ENCODE data around the gene PDE8A.
A peak's percentile ranks its signal among the peaks of the same experiment; 100 is the strongest.

Gene PDE8A

DNA sequence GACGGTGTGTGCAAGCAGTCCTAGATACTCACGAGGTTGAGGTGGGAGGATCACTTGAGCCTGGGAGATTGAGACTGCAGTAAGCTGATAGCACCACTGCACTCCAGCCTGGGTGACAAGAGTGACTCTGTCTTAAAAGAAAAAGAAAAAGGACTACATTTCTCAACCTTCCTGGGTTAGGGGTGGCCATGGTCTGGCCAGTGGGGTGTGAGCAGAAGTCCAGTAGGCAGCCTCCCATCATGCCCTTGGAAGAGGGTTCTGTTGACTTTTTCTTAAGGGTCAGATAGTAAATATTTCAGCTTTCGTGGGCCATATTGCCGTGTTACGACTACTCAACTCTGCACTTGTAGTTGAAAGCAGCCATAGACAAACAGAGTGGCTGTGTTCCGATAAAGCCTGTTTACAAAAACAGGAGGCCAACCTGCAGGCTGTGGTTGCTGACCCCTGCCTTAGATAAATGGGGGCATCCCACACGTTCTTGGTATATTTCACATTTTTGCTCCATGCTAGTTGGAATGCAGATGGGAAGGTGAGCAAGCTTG lies 31.0 kb upstream of the PDE8A start:
- no peak overlapping the region for H3K9ac ChIP-seq (ENCODE audit: low read depth, low read length)
- H3K36me3 ChIP-seq (ENCODE audit: insufficient read depth, low read length): no peaks in the 10 kb centered on the region
- H3K4me1 ChIP-seq (ENCODE audit: insufficient read depth, low read length): no peaks in the 10 kb centered on the region
- H3K9me3 ChIP-seq (ENCODE audit: control insufficient read depth, insufficient read depth, low read length): no peaks in the 10 kb centered on the region

DNA sequence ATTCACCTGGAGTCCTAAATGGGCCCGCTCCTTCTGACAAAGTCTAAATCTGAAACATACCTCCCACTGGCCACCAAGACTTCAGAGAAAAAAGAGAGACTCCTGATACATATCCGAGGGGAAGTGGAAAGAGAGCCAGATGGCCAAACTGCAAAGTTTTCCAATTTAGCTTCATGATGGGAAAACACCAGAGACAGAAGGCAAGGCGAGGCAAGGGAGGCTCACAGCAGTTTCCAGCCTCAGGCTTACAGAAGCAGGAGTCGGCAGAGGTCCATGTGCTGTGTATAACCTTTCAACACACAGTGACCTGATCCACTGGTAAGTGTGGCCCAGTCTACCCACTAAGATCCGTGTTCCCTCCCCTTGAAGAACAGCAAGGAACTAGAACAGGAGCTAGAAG lies 29.9 kb upstream of the PDE8A start:
- H3K4me1 ChIP-seq (ENCODE audit: insufficient read depth, low read length): no peaks in the 10 kb centered on the region
- H3K9ac ChIP-seq (ENCODE audit: low read depth, low read length): no peak overlapping the region
- no peaks in the 10 kb centered on the region for H3K9me3 ChIP-seq (ENCODE audit: control insufficient read depth, insufficient read depth, low read length)
- no peaks in the 10 kb centered on the region for H3K36me3 ChIP-seq (ENCODE audit: insufficient read depth, low read length)

DNA sequence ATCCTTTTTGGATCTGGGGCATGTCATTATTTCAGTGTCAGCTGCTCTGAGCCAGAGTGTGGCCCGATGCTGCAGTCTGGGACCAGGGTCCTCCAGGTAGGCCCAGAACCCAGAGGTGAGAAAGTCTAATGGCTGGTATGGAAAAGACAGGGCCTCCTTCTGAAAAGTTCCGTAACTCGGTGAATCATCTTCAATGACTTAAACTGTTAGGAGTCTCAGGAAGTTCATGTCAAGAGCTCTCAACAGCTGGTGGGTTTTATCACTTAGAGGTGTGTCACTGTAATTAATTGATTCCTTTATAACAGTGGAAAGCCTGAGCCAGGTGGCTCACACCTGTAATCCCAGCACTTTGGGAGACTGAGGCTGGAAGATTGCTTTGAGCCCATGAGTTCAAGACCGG lies 28.5 kb upstream of the PDE8A start:
- Histone ChIP-seq H3K36me3 (ENCODE audit: insufficient read depth, low read length) (no peaks in the 10 kb centered on the region), H3K9ac (ENCODE audit: low read depth, low read length) (no peak overlapping the region), H3K9me3 (ENCODE audit: control insufficient read depth, insufficient read depth, low read length) (no peaks in the 10 kb centered on the region), H3K4me1 (ENCODE audit: insufficient read depth, low read length) (no peaks in the 10 kb centered on the region)

DNA sequence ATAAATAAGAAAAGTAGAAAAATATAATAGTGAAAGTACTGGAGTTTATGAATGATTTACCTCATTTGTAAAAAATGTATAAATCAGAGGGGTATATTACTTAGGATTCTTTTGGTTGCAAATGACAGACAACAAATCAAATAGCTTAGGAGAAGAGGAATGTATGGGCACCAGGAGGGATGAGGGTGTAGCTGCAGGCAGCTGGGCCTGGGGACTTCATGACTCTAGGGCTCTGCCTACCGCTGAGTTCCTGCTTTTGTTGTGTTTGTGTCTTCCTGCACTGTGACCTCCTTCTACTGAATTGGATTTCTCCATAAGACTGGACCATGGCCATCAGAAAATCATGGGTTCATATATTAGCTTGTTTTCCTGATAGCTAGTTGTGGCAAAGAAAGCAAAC lies 27.9 kb upstream of the PDE8A start:
- Histone ChIP-seq H3K9me3 (ENCODE audit: control insufficient read depth, insufficient read depth, low read length) (no peaks in the 10 kb centered on the region), H3K9ac (ENCODE audit: low read depth, low read length) (no peak overlapping the region), H3K4me1 (ENCODE audit: insufficient read depth, low read length) (no peaks in the 10 kb centered on the region), H3K36me3 (ENCODE audit: insufficient read depth, low read length) (no peaks in the 10 kb centered on the region)

DNA sequence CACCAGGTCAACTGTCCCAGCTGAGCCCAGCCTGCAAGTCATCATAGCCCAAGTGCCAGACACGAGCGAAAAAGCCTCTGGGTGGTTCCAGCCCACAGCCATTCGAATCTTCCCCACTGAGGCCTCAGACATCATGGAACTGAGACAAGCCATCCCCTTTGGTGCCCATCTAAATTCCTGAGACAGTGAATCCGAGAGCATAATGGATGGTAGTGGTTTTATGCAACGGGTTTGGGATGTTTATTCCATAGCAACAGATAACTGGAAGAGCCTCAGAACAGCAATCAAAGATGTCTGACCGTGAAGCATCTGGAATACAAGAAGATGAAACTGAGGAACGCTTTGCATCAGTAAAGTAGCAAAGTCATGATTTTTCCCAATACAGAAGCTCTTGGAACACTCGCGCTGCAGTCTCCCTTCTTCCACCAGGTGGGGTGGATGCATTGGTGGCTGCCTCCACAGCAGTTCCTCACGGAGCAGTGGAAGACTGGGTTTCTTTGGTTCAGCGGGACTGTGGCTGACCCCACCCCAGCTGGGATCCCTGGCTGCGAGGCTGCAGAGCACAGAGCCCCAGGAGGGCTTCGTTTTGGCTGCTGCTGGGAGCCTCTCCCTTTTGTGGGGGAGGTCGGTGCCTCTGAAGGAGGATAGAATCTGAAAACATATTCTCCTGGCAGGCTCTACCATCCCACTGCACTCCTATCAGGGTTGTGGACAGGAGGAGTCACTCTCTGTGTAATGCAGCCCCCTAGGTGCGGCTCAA lies 26.4 kb upstream of the PDE8A start:
- peak overlapping the region; percentile 14; the same call in 1 of the 2 replicates for H3K9ac ChIP-seq (ENCODE audit: low read depth, low read length)
- H3K9me3 ChIP-seq (ENCODE audit: control insufficient read depth, insufficient read depth, low read length): no peaks in the 10 kb centered on the region
- peaks cover 7% of the 10 kb centered on the region for H3K4me1 ChIP-seq (ENCODE audit: insufficient read depth, low read length)
- no peaks in the 10 kb centered on the region for H3K36me3 ChIP-seq (ENCODE audit: insufficient read depth, low read length)

DNA sequence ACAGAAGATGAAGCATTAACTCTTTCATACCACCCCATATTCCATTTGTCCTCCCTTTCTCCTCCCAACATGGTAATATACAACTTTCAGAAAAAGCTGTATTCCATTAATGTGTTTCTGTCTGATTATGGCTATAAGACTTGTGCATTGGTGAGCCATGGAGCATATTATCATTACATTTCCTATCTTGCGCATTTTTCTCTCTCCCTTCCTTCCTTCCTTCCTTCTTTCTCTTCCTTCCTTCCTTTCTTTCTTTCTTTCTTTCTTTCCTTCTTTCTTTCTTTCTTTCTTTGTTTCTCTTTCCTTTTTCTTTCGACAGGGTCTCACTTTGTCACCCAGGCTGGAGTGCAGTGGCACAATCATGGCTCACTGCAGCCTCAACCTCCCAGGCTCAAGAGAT lies 25.5 kb upstream of the PDE8A start:
- H3K4me1 ChIP-seq (ENCODE audit: insufficient read depth, low read length): peaks cover 13% of the 10 kb centered on the region
- H3K36me3 ChIP-seq (ENCODE audit: insufficient read depth, low read length): no peaks in the 10 kb centered on the region
- H3K9ac ChIP-seq (ENCODE audit: low read depth, low read length): no peak overlapping the region
- no peaks in the 10 kb centered on the region for H3K9me3 ChIP-seq (ENCODE audit: control insufficient read depth, insufficient read depth, low read length)

DNA sequence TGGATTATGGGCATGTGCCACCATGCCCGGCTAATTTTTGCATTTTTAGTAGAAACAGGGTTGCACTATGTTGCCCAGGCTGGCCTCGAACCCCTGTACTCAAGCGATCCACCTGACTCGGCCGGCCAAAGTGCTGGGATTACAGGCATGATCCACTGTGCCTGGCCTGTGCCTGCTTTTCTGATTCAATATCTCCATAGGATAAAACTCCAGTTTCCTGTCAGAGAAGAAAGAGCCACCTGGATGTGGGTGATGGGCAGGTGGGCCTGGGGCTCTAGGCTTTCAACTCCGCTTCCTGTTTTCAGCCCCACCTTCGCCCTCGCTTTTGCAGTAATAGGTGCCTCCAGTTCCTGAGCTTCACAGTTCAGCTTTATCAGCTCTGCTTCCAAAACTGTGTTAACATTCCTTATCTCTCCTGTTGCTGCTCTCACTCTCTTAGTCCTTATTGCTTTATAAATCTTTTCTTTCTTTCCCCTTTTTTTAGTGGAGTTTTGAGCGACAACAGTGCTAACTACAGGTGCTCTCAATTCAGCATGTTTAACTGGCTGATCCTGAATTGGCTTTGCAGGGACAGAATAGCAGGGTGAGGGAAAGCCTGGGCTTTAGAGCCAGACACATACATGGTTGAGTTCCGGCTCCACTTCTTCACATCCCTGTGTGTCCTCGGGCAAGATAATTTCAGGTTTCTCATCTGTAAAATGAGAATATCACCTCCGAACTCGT lies 21.1 kb upstream of the PDE8A start:
- Histone ChIP-seq H3K36me3 (ENCODE audit: insufficient read depth, low read length) (no peaks in the 10 kb centered on the region), H3K4me1 (ENCODE audit: insufficient read depth, low read length) (peaks cover 23% of the 10 kb centered on the region), H3K9ac (ENCODE audit: low read depth, low read length) (peak overlapping the region; percentile 12), H3K9me3 (ENCODE audit: control insufficient read depth, insufficient read depth, low read length) (no peaks in the 10 kb centered on the region)

DNA sequence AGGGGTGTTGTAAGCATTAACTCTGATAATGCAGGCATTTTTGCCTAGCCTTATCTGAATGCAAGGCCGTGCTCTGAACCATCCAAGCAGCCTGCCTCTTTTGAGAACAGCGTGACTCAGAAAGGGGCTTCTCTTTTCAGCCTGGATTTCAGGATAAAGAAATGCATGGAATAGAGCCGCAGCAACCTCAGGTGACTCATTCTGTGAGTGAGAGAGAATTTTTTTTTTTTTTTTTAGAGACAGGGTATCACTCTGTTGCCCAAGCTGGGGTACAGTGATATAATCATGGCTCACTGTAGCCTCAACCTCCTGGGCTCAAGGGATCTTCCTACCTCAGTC lies 20.6 kb upstream of the PDE8A start:
- Histone ChIP-seq H3K4me1 (ENCODE audit: insufficient read depth, low read length) (peaks cover 23% of the 10 kb centered on the region), H3K9ac (ENCODE audit: low read depth, low read length) (peak overlapping the region; percentile 12), H3K36me3 (ENCODE audit: insufficient read depth, low read length) (no peaks in the 10 kb centered on the region), H3K9me3 (ENCODE audit: control insufficient read depth, insufficient read depth, low read length) (no peaks in the 10 kb centered on the region)

DNA sequence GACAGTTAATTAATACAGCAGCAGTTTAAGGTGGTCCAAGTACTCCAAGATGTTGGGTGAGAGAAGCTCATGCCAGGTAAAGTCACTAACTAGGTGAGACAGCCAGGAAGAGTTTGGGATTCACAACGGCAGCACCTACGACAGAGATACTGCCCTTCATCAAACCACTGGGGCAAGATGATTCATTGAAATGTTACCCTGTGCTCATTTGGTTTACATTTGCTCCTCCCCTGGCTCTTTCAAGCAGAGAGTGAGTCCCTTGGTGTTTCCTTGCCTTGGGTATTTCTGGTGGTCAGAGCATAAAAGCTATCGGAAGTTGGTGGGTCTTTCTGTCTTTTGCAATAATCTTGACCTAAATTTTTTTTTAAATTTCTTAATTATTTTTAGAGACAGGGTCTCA lies 19.9 kb upstream of the PDE8A start:
- peaks cover 23% of the 10 kb centered on the region for H3K4me1 ChIP-seq (ENCODE audit: insufficient read depth, low read length)
- H3K36me3 ChIP-seq (ENCODE audit: insufficient read depth, low read length): no peaks in the 10 kb centered on the region
- H3K9ac ChIP-seq (ENCODE audit: low read depth, low read length): no peak overlapping the region
- no peaks in the 10 kb centered on the region for H3K9me3 ChIP-seq (ENCODE audit: control insufficient read depth, insufficient read depth, low read length)

DNA sequence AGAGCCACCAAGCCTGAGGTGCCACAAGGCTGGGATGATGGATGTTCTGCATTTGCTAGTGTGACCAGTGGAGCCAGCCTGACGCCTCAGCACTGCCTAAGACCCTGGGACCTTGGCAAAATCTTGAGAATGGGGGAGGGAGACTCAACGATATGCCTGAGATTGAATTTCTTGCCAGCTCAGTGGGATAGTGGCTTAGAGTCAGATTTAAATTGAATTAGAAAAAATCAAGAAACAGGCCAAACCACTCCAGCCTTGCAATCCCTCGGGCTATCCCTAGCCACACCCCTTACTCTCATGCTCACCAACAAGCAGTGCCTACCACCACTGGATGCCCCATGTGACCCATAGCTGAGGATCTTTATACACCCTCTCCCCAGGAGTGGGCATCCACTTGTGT lies 18.7 kb upstream of the PDE8A start:
- peaks cover 23% of the 10 kb centered on the region for H3K4me1 ChIP-seq (ENCODE audit: insufficient read depth, low read length)
- no peak overlapping the region for H3K9ac ChIP-seq (ENCODE audit: low read depth, low read length)
- no peaks in the 10 kb centered on the region for H3K36me3 ChIP-seq (ENCODE audit: insufficient read depth, low read length)
- peaks cover 4% of the 10 kb centered on the region for H3K9me3 ChIP-seq (ENCODE audit: control insufficient read depth, insufficient read depth, low read length)

DNA sequence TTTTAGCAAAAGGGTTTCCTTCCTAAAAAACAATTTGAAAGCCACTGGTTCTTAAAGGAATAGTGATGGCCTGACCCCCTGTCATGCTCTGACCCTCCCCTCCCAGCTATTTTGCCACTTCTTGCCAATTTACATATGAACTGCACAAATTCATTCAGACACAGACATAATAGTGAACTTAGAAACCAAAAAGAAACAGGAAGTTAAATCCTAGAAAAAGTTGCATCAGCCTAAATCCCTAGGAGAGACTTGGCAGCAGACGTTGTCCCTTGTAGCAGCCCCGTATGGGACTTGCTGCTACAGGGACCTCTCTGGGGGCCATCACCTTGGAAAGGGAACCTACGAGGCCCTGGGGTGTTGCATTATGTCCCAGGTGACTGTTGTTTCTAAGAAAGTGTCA lies 14.3 kb upstream of the PDE8A start:
- H3K9me3 ChIP-seq (ENCODE audit: control insufficient read depth, insufficient read depth, low read length): peaks cover 4% of the 10 kb centered on the region
- H3K36me3 ChIP-seq (ENCODE audit: insufficient read depth, low read length): no peaks in the 10 kb centered on the region
- H3K4me1 ChIP-seq (ENCODE audit: insufficient read depth, low read length): no peaks in the 10 kb centered on the region
- no peak overlapping the region for H3K9ac ChIP-seq (ENCODE audit: low read depth, low read length)

DNA sequence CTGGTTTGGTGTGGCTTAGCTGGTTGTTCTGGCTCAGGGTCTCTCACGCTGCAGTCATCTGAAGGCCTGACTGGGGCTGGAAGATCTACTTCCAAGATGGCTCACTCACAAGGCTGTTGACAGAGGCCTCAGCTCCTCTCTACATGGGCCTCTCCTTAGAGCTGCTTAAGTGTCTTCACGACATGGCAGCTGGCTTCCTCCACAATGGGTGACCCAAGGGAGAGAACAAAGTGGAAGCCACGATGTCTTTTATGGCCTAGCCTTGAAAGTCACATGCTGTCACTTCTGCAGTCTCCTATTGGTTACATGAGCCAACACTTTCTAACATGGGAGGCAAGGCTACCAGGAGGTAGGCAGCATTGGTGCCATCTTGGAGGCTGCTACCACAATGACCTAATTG lies 13.4 kb upstream of the PDE8A start:
- H3K9me3 ChIP-seq (ENCODE audit: control insufficient read depth, insufficient read depth, low read length): peaks cover 4% of the 10 kb centered on the region
- H3K36me3 ChIP-seq (ENCODE audit: insufficient read depth, low read length): no peaks in the 10 kb centered on the region
- H3K4me1 ChIP-seq (ENCODE audit: insufficient read depth, low read length): no peaks in the 10 kb centered on the region
- H3K9ac ChIP-seq (ENCODE audit: low read depth, low read length): no peak overlapping the region

DNA sequence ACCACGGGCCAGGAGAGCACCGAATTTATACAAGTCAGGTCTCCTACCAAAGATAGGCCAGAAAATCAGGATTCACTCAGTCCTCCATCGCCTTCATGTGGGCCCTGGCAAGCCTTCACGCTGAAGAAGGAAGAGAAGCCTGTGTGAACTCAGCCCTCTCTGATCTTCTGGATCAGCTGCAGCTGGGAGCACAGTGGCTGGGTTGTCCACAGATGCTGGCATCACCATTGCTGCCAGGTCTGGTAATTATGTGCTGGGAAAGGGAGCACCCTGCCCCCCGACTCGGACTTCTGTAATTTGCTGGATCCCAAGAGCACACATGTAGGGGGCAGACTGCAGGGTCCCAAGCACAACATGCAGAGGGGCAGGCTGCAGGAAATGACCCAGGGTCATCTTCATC lies 12.4 kb upstream of the PDE8A start:
- peaks cover 4% of the 10 kb centered on the region for H3K9me3 ChIP-seq (ENCODE audit: control insufficient read depth, insufficient read depth, low read length)
- H3K9ac ChIP-seq (ENCODE audit: low read depth, low read length): no peak overlapping the region
- no peaks in the 10 kb centered on the region for H3K36me3 ChIP-seq (ENCODE audit: insufficient read depth, low read length)
- peaks cover 5% of the 10 kb centered on the region for H3K4me1 ChIP-seq (ENCODE audit: insufficient read depth, low read length)

DNA sequence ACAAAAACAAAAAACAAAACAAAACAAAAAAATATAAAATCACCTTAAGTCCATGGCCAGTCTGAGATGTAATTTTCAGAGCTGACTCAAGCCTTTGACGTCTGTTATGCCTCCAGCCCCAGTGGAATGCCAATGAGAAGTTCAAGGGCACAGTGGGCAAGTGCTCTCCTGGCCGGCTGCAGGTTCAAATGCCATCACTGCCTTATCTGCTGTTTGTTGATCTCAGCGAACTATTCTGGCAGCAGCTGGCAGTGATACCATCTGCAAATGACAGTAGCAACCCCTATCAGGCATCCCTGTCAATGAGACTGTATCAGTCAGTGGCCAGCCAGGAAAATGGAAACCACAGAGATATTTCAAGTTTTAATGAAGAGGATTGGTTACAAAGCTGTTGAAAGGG lies 10.8 kb upstream of the PDE8A start:
- Histone ChIP-seq H3K9ac (ENCODE audit: low read depth, low read length) (no peak overlapping the region), H3K9me3 (ENCODE audit: control insufficient read depth, insufficient read depth, low read length) (peaks cover 4% of the 10 kb centered on the region), H3K36me3 (ENCODE audit: insufficient read depth, low read length) (no peaks in the 10 kb centered on the region), H3K4me1 (ENCODE audit: insufficient read depth, low read length) (peaks cover 5% of the 10 kb centered on the region)

Measured in ES-I3 (cell line).